HG03139 (cell line): ENCODE measurements around the gene NEK4.

ENCODE experiments used
- ATAC-seq: cut with Tn5 transposase; IDR thresholded peaks from one replicate; pipeline ENCODE4 v1.9.1; 2021; ENCODE audit not compliant: unreplicated experiment

NEK4 gene

DNA sequence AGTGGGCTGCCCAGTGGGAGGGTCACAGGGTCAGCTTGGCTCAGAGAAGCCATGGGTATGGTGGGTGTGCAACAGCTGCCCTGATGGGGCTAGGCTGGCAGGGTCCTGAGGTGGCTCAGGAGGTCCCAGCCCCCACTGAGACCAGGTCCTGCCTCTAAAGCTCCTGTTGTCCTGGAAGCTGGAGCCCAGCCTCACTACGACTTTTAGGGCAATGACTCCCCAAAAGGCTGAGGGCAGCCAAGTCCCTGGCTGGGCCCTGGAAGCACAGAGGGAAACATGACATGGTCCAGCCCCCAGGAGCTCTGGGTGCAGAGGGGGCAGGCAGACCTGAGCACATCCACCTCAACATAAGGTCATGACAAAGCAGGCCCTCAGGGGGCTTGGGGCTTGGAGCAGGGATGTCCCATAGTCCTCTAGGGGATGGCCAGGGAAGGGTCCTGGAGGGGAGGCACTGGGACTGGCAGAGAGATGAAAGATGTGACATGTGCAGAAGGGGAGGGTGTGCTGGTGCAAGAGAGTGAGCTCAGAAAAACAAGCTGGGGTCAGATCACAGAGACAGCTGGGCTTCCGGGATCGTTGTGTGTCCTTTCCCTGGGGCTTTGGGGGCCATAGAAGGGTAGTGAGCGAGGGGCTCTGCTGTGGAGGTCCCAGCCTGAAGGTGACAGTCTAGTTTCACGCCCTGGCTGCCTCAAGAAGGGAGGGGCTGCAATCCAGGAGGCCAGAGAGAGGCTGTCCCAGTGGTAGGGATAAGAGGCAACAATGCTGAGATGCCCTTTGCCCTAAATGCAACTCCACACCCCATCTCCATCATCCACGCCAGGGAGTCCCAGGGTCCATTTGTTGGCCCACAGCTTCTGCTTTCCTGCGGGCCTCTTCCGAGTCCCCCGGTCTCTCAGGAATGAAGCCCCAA lies 23.2 kb upstream of the NEK4 start:
- ATAC-seq = no peak

DNA sequence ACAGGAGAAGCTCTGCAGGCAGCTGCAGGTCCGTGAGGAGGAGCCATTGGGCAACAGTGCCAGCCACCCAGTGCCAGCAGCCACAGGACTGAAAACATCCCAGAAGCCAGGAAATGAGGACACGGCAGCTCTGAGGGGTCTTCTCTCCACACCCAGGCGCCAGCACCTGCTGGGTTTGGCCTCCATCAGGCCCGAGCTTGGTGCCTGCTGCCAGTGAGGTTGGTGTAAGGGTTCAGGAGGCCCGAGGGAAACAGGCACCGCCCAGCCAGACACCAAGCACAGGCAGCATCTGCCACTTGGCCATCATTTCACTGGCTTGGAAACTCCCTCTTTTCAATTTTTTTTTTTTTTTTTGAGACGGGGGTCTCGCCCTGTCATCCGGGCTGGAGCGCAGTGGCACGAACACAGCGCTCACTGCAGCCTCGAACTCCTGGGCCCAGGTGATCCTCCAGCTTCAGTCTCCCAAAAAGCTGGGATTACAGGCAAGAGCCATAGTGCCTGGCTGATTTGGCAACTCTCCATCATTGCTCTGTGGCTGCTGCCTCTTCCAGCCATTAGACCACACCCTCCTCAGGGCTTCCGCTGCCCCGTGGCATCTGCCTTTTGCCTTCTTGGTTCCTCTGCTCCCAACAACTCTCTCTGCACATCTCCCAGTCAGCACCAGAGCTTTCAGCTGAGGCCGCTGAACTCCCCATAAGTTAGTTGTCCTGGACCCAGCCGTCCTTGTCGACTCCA lies 22.4 kb upstream of the NEK4 start:
- ATAC-seq = no peak

DNA sequence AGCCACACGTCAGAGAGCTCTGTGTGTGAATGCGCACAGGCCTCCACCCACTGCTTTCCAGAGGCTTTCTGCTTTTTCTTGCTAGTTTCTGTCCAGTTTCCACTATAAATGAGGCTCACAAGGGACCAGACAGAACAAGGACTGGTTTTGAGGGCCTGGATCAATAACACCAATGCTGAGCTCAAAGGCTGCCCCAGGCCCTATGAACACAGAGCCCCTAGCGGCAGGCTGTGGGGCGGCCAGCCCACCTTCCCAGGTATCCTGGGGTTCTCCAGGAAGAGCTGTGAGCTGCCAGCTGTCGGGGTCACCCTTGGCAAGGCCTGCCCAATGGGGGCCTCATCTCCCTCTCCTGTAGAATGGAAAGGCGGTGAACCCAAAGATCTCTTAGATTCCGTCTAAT lies 21.7 kb upstream of the NEK4 start:
- no peak for ATAC-seq

DNA sequence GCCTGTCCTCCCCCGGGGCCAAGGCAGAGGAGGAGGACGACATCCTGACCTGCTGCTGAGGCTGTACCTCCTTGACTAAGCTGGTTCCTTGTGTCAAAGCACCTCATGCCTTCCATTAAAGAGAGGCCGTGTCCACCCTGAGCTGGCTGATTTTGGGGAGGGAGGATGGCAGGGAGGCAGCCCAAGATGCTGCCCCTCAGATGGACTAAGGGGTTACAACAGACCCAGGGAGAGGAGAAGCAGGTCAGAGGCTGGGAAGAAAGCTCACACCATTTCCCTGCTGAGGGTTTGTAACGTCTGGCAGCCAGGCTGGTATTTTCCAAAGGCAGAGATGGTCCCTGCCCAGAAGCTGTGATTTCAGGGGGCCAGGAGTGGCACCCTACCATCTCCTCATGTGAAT lies 21.2 kb upstream of the NEK4 start:
- no peak for ATAC-seq

DNA sequence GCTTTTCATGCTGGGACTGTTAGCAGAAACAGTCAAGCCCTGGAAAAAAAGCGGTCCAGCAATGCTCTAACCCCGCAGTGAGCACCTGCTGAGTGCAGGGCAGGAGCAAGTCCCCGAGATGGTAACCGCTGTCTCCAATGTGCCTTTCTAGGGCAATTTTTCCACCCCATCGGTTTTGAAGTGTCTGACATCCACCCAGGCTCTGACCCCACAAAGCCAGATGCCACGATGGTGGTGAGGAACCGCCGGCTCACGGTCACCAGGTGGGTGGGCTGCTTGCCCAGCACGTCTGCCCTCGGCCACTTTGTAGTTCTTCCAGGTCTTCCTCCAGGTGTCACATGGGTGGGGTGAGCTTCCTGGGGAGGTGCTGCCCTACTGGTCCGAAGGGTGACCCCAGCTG lies 20.6 kb upstream of the NEK4 start:
- ATAC-seq = no peak

DNA sequence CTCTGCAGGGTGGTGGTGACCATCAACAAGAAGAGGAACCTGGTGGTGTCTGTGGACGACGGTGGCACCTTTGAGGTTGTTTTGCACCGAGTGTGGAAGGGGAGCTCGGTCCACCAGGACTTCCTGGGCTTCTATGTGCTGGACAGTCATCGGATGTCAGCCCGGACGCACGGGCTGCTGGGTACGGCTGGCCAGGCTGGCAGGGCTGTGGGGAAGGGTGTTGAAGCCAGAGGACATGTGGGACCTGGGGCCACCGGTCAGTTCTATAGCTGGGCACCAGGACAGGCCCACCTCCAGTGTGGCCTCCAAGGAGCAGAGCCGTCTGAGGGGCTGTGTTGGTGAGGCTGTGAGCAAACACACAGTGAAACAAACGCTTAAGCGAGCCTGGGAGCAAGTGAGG lies 20.0 kb upstream of the NEK4 start:
- no peak for ATAC-seq

DNA sequence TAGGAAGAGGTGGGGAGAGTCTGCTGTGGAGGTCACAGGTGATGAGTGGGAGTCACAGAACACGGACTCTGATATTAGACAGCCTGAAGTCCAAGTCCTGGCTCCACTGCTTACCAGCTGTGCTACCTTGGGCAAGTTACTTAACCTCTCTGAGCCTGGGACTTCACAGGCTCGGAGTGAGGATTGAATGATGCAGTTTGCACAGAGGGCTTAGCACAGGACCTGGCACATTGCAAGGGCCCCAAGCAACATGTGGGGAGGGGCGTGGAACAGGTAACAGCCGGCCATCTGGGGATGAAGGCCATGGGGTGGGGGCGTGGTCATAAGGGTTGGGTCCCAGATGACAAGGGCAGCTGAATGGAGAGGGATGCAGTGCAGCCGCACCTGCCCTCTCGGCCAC lies 19.6 kb upstream of the NEK4 start:
- no peak for ATAC-seq

DNA sequence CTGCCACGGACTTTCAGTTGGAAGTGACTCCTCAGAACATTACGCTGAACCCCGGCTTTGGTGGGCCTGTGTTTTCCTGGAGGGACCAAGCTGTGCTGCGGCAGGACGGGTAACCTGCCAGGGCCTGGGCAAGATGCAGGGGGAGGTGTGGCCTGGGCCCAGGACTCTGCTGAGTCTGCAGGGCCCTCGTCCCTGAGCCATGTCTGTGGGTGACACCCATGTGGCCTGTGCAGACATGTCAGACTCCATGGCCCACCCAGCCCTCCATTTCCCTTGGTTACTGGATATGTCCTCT lies 19.0 kb upstream of the NEK4 start:
- no peak for ATAC-seq

DNA sequence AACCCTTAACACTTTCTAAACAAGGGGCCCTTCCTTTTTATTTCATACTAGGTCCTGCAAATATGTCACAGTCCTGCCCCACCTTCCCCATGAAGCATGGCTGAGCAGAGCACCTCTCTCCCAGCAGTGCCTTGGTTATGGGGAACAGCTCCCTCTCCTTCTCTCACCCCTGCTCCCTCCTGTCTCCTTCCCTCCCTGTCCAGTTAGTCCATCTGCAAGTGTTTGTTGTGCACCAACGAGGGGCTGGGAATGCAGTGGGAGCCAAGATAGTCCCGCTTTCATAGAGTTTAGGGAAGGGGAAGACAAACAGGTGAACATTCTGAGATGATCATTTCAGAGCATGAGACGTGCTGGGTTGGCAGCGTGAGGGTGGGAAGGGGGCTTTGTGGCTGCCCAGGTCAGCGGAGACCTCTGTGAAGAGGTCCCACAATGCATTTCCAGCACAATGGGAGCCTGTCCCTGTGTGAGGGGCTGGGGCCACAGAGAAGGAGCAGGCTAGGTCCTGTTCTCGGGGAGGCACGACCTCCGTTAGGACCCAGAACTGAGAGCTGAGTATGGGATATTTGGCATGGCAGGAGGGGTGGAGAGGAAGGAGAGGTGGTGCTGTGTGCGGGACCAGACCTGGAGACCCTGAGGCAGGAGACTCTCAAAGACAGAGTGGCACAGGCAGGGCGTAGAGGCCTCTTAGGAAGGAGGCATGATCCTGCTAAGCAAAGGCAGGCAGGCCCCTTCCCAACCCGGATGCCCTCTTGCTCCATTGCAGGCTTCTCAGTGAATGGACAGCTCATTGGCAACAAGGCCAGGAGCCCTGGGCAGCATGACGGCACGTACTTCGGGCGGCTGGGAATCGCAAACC lies 18.4 kb upstream of the NEK4 start:
- ATAC-seq = no peak

DNA sequence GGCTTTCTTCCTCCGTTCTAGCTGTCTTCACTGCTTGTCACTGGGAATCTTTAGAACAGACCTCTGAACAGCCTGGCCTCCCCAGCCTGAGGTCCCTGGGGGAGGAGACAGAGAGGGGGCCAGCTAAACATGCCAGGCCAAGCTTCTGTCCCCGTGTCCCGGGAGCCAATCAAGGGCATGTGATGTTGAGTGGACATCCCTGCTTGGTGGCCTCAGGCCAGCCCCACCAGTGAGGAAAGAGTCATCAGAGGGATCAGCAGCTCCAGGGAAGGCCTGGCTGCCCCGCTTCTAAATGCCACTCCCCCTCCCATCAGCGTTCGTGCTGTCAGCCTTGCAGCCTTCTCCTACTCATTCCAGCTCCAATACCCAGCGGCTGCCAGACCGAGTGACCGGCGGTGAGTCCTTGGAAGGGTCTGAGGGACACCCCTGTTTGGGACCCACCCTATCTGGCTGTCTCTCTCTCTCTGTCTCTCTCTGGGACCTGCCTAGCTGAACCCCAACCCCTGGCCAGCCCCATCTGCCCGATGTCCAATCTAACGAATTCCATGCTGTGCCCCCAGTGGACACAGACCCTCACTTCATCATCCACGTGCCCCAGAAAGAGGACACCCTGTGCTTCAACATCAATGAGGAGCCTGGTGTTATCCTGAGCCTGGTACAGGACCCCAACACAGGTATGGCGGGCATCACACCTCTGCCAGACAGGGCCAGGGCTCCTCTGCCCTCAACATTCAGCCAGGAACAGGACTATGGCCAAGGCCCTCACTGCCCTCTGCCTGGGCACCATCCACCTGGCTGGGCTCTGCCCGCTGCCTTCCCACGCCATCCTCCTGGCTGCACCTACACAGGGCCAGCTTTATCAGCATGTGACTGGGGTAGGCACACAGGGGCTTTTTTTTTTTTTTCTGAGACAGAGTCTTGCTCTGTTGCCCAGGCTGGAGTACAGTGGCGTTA lies 17.2 kb upstream of the NEK4 start:
- no peak for ATAC-seq

DNA sequence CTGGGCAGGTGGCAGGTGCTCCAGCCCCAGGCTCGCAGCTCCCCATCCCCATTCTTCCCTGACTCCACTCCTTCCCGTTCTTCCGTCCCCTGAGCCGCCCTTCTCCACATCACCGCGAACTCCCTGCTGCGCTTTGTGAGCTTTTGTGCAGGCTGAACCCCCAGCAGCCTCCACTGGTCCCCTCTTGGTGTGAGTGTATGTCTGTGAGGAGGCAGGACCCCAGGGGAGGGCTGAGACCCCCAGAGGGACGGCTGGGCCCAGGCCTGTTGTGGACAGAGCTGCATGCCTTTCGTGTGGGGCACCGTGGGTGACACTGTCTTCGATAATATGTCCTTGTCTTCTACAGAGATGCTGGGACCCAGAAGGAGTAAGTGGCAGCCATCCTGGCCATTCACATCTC lies 16.5 kb upstream of the NEK4 start:
- ATAC-seq = no peak

DNA sequence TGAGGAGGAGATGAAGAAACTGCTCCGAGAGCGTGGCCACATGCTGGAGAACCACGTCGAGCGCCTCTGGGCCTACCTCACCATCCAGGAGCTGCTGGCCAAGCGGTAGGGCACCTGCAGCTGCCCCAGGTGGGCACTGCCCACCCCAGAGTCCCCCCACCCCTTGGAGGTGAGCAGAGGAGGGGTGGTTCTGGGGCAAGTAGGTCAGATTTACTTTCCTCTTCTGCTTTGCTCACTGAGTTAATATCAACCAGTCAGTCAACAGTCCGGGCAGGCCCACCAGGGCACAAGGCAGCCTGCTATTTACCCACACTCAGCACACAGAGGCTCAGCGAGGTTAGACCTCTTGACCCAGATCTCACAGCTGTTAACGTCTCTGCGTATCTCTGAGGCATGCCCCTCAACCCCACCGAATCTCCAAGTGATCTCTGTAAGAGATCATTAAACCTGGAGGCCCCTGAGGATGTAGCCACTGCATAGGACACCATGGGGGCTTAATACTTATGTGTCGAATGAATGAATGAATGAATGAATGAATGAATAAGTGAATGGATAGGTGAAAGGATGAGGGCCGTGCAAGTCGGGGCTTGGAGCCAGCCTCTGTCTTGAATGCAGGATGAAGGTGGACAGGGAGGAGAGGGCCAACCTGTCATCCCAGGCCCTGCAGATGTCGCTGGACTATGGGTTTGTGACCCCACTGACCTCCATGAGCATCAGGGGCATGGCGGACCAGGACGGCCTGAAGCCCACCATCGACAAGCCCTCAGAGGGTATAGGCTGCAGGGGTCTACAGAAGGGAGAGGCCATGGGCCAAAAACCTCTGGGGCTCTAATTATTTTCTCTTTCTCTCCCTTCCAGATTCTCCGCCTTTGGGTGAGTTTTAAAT lies 15.8 kb upstream of the NEK4 start:
- ATAC-seq = no peak

DNA sequence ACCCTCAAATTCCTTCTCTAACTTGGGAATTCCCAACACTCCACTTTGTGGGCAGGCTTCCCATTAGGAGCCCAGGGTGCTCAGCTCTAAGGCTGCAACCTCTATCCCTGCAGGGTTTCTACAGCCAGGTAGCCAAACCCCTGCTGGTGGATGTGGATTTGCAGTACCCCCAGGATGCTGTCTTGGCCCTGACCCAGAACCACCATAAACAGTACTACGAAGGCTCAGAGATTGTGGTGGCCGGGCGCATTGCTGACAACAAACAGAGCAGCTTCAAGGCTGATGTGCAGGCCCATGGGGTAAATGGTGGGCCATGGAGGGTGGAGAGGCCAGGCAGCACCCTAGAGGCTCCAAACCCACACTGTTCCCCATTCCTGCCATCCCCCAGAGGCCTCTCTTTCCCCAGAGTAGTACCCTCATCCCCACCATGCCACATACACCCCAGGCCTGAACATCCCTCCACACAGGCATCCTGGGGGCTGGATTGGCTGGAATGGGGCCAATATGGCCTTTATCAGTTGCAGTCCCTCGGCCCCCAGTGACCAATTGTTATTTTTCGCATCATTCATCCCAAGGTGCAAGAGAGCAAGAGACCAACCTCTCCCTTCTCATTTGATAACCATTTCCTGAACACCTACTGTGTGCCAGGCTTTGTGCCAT lies 14.3 kb upstream of the NEK4 start:
- no peak for ATAC-seq

DNA sequence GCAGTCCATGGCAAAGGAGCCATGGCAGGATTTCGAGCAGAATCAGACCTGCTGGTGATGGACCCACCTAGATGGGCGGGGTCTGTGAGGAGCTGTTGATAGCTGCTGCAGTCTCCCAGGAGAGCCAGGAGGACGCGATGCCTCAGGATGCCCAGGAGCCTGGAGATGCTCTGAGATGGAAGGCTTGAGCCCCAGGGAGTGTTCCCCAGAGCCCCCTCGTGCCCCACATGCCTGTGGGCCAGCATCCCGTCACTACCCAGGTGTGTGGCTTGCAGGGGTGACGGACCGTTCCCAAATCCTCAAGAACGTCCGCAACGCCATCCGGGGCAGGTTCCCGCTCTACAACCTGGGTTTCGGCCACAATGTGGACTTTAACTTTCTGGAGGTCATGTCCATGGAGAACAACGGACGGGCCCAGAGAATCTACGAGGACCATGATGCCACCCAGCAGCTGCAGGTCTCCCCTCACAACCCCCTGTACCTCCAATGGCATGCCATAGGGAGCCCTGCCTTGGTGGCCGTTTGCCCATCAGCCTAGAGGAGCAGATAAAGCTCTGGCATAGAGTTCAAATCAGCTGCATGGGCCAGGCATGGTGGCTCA lies 13.4 kb upstream of the NEK4 start:
- no peak for ATAC-seq

DNA sequence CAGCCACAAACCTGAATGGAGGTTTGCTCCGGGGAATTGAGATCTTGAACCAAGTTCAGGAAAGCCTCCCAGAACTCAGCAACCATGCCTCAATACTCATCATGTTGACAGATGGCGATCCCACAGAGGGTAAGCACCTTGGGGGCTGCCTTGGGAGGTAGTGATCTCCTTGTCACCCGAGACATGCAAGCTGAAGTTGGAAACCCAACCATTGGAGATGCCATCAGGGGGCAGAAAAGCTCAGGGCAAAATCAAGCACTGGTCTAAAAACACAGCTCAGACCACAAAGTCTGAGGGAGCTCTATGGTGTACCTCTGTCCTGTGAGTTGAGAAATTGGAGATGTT lies 12.4 kb upstream of the NEK4 start:
- no peak for ATAC-seq

DNA sequence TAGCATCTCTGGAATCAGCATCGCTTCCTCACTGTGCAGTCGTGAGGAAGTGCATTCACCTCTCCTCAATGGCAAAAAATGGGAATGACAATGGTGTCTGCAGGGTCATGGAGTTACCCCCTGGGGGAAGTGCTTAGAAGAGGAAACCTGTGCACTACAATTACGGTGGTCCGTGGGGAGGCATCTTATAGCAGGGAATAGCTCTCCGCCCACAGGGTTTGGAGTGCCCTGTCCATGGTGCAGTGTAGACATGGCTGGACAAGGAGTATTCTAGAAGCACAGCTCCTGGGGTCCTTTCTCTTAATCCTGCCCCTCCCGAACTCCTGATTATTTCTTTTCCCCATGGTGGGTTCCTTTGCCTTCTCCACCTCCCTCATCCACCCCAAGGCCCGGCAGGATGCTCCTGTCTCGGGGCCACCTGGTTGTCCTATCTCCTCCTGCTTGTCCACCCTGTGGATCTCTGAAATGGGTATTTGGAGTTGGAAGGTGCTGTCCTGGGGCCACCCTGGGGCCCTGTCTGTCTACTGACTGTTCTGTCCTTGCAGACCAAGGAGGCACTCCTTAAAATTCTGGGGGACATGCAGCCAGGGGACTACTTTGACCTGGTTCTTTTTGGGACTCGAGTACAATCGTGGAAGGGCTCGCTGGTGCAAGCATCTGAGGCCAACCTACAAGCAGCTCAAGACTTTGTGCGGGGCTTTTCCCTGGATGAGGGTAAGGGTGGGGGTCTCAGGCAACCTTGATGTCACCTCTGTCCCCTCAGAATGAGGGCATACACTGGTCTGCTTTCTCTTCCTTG lies 11.9 kb upstream of the NEK4 start:
- no peak for ATAC-seq

DNA sequence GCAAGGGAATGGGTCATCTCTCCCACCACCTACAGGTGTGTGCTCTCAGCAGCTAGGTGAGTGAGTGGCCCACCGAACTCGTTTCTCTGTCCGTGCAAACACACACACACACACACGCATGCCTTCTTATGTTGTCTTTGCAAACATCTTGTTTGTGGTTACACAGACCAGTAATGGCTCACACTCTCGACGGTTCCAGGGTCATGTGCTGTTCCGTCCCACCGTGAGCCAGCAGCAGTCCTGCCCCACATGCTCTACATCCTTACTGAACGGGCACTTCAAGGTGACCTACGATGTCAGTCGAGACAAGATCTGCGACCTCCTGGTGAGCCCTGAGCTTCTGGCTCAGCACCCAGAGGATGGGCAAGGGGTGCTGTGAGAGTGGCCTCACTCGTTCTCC lies 11.0 kb upstream of the NEK4 start:
- no peak for ATAC-seq
